Anterior cingulate cortex (tissue), 58 donors: ENCODE measurements around the gene PRCD.
"Not testable (repeated sequence)": the region's sequence is repeated elsewhere in the genome, so short reads cannot be mapped to it uniquely, and the experiment has no call there.

Source experiments
- DNase-seq, 58 donors: peaks; one replicate each; lab custom pipeline; 2025; lab: John Stamatoyannopoulos, UW

PRCD gene

DNA sequence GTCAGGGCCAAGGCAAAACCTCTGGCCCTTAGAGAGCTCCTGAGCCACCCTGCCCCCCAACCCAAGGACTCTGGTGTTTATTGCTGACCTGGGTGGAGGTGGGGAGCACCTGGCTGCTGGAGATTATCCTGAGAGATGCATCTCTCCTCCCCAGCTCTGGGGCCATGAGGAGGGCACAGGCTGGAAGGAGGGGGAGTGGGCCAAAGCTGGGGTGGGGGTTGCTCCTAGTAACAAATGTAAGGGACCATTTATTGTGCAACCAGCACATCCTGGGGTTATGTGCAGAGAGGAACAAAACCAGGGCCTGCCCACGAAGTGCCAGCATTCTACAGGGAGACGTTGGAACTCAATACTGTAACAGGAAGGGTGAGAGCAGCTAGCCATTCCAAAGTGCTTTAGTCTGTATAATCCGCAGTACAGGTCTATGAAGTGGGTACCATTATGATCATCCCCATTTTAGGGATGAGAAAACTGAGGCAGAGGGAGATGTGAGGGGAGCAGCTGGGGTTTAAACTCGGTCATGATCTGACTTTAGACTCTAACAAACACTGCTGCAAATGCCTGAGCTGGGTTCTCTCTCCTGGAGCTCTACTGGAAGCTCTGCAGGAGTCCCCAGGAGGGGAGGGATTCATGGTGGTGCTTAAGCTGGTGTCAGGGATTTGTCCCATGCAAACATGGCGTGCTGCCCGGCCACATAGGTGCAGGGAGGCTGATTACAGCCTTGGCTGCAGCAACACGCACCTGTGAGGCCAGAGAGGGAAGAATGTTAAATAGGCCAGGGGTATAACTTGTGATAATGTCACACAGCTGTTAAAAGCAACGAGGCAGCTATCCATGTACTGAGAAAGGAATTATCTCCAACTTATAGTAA, 37.3 kb upstream of the PRCD start:
- no peak for DNase-seq

DNA sequence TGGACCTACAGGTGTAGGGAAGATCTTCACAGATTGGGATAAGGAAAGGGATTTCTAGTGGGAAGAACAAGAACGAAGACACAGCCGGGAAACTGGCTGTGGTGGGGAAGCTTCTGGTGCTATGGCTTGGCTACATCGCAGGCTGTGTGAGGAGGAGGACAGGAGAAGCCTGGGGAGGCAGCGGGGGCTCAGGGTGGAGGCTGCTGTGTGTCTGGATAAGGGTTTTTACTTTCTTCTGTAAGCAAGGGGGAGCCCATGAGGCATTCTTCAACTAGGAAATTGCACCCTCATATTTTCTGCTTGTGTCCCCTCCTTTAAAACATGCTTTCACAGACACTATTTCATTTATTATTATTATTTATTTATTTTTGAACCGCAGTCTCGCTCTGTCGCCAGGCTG, 35.7 kb upstream of the PRCD start:
- no peak for DNase-seq

DNA sequence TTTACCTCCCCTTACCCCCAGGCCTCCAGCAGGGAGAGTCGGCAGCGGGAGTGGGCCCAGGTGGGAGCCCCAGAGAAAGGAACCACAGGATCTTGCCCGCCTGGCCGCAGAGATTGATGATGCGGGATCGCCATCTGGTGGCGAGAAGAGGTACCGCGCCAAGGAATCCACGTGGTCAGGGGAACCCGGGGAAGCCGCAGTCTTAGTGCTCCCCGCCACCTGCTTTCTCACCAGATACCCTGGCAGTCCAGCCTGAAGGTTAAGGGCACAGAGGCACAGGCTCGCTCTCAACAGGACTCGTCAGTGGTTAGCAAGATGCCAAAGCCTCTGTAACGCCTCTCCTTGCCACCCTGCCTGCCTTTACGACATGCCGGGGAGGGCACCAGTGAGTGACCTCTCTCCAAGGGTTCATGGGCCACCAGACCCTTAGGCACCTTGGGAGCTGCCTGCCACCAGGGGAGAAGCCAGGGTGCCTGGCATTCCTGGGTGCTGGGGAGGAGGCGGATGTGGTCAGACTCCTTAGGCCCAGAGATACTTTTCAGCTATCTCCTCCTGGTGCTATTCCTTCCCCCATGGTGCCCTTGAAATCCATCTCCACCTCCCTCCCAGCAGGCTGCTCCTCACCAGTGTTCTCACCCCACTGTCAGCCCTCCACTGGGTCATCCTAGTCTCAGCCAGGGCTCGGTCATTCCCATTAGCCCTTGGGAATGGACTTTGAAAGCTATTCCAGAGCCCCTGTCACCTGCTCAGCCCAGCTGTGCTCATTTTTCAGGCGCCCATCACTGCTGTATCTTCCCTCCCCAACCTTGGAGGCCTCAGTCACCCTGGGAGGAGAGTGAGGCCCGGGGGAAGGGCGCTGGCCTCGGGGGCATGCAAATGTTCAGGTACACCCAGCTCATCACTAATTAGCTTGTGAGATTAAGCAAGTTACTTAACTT, 33.2 kb upstream of the PRCD start:
- DNase-seq: peak in 56 of 58 donors; percentile 10 to 90 (median 67)

DNA sequence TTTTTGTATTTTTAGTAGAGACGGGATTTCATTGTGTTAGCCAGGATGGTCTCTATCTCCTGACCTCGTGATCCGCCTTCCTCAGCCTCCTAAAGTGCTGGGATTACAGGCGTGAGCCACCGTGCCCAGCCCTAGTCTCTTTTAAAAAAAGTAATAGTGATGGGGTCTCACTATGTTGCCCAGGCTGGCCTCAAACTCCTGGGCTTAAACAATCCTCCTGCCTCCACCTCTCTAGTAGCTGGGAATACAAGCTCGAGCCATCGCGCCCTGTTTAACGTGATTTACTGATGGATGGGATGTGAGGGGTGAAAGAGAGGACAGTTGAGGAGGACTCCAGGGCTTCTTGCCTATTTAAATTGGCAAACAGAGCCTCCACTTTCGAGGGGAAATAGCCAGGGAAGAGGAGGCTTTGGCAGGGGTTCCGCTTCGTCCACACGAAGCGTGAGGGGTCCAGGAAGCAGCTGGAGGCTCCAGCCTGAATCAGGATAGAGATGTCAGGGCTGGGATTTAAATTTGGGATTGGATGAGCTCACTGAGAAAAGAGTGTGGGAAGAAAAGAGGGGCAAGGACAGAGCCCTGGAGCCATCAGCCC, 31.3 kb upstream of the PRCD start:
- not testable (repeated sequence) for DNase-seq

DNA sequence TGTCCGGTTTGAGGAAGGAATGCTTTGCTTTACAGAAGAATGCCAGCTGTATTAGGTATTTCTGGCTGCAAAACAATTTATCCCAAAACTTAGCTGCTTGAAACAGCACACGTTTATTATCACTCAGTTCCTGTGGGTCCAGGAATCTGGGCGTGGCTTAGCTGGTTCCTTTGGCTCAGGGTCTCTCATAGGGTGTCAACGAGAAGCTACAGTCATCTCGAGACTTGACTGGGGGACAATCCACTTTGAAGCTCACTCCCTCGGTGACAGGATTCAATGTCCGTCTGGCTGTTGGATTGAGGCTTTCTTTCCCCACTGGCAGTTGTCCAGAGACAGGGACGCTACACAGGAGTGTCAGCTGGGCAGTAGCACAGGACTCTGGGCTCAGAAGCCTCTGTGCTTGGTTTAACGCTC, 29.0 kb upstream of the PRCD start:
- DNase-seq: no peak

DNA sequence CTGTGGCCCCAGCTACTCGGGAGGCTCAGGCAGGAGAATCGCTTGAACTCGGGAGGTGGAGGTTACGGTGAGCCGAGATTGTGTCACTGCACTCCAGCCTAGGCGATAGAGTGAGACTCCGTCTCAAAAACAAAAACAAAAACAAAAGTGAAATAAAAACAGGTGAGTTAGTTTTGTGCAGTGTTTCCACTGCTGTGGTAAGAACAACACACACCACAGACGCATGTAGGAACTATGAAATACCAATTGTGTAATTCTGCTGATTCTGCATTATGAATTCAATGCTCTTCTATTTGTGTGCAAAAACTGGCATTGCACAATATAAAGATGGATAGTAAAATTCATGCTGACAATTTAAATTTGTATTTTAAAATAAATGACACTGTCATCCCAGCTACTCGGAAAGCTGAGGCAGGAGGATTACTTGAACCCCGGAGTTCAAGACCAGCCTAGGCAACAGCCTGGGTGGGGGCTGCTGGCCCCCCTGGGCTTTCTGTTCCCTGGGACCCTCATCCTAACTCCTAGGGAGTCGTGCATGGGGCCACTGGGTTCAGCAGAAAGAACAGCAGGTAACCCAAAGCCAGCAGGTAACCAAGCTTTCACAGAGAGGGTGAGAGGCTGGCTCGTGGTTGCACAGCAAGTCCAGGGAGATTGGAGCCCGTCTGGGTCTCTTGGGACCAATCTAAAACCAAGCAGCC, 28.0 kb upstream of the PRCD start:
- DNase-seq: no peak

- DNase-seq: no peak
Observed at GRCh38 chr17:76512366-76513305, 27.2 kb upstream of the PRCD start.

DNA sequence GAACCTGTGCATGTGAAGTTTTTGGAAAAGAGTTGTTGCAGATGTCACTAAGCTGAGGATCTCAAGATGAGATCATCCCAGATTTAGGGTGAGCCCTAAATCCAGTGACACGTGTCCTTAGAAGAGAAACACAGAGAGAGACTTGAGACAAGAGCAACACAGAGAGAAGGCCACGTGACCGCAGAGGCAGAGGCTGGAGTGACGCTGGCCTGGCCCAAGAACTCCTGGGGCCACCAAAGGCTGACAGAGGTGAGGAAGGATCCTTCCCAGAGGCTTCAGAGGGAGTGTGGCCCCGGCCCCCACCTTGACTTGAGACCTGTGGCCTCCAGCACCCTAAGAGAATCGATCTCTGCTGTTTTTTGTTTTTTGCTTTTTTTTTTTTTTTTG, 26.5 kb upstream of the PRCD start:
- no peak for DNase-seq

- not testable (repeated sequence) for DNase-seq
Observed at GRCh38 chr17:76514355-76514754, 25.5 kb upstream of the PRCD start.

GRCh38 chr17:76515274-76515949, 24.4 kb upstream of the PRCD start:
- peak in 5 of 58 donors; percentile 20 to 70 (median 35) for DNase-seq

GRCh38 chr17:76517638-76518038, 22.2 kb upstream of the PRCD start:
- DNase-seq: no peak

- DNase-seq: no peak
Observed at GRCh38 chr17:76519048-76519966, 20.5 kb upstream of the PRCD start.

DNA sequence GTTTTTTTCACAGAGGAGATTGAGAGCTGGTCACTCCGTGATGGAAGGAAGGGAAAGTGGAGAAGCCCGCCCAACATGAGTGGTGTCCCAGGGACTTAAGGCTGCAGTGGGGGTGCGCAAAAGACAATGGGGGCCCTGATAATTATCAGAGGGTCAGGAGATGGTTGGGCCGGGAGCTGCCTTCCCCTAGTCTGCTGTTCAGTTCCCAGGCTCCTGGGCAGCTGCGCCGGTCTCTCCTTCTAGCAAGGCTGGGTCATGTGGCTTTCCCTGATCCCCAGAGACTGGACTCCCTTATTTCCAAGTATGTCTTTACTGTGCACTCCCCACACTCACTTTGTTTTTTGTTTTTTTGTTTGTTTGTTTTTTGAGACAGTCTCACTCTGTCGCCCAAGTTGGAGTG, 18.6 kb upstream of the PRCD start:
- no peak for DNase-seq

GRCh38 chr17:76521683-76522082, 18.2 kb upstream of the PRCD start:
- DNase-seq: not testable (repeated sequence)

- peak in 48 of 58 donors; percentile 11 to 77 (median 52) for DNase-seq
Observed at GRCh38 chr17:76523084-76524037, 16.5 kb upstream of the PRCD start.
